Uterus (tissue), 2 donors: ENCODE data around the gene CDS2.

Source experiments
- POLR2A ChIP-seq, 2 donors: fragments of 450-650 bp; IDR thresholded peaks; one replicate each; pipeline ENCODE4 v1.6.1; 2016; ENCODE audit warnings: antibody characterized with exemption in 2 of 2, mild to moderate bottlenecking in 1 of 2, moderate library complexity in 1 of 2
- TF ChIP-seq, protein P1 (sequence below), 4 experiments: fragments of 200-600 bp in 2 of 4; fragments of 450-650 bp in 2 of 4; sonication (generic) in 2 of 4; IDR thresholded peaks; one replicate each; pipeline ENCODE4 v1.5.1; 2016 to 2019; ENCODE audit warnings: antibody characterized with exemption in 4 of 4, mild to moderate bottlenecking in 2 of 4, moderate library complexity in 1 of 4

GRCh38 chr20:5096463-5096862, 30.3 kb upstream of the CDS2 start:
- TF ChIP-seq, protein P1, sequence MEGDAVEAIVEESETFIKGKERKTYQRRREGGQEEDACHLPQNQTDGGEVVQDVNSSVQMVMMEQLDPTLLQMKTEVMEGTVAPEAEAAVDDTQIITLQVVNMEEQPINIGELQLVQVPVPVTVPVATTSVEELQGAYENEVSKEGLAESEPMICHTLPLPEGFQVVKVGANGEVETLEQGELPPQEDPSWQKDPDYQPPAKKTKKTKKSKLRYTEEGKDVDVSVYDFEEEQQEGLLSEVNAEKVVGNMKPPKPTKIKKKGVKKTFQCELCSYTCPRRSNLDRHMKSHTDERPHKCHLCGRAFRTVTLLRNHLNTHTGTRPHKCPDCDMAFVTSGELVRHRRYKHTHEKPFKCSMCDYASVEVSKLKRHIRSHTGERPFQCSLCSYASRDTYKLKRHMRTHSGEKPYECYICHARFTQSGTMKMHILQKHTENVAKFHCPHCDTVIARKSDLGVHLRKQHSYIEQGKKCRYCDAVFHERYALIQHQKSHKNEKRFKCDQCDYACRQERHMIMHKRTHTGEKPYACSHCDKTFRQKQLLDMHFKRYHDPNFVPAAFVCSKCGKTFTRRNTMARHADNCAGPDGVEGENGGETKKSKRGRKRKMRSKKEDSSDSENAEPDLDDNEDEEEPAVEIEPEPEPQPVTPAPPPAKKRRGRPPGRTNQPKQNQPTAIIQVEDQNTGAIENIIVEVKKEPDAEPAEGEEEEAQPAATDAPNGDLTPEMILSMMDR (IDR thresholded peaks at IDR 0.05), result no peak
- no peak for TF ChIP-seq POLR2A (IDR thresholded peaks at IDR 0.05)
